NOMO-1 treated with dmso at 0.1 percent for 144 hours (cell line): ENCODE results near the gene SP2.

Experiments
- DNase-seq: peaks from one replicate; lab custom pipeline; 2025; ENCODE audit not compliant: unreplicated experiment; lab: John Stamatoyannopoulos, UW

Gene SP2

DNA sequence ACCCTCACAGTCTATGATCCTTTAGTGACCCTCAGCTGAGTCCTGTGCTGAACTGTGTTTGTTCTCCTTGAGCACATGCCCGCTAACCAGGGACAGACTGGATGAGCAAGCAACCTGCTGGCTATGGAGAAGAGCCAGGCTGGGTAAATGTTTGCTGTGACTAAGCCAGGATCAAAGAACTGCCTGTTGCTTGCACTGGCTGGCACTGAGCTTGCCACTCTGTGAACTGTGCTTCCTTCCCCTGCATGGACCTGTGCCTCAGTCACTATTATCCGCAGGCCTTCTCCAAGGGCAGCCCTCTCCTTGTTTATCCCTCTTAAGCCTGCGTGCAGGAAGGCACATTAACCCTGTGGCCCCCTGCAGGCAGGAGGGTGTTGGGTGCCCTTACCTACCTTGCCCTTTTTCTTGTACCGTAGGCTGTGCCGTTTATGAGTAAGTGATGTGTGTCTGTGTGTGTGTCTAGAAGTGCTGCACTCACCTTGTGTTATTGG is 52.7 kb downstream of the SP2 start:
- no peak for DNase-seq

DNA sequence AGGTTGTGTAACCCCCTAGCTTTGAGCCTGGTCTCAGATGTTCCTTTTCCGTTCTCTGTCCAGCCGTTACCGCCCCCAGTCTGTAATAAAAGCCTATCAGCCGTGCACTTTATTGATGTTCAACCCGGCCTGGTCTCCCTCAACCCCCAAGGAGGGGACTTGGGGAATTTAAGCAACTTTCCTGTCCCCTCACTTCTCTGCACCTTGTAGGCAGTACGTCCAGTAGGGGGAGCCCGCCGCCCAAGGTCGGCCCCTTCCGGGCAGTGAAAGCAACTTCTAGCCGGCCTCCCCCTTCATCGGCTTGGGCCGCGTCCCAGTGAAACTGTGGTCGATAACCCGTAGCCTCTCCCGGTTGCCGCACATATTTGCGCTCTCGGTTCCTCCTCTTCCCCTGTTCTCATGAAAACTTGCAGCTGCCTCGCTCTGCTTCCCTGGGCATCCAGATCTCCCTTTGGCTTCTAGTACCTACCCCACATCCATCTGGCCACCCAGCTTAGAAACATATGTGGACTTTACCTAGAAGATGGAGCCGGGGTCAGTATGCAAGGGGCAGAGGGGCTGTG is 53.2 kb downstream of the SP2 start:
- peak; percentile 69 for DNase-seq

DNA sequence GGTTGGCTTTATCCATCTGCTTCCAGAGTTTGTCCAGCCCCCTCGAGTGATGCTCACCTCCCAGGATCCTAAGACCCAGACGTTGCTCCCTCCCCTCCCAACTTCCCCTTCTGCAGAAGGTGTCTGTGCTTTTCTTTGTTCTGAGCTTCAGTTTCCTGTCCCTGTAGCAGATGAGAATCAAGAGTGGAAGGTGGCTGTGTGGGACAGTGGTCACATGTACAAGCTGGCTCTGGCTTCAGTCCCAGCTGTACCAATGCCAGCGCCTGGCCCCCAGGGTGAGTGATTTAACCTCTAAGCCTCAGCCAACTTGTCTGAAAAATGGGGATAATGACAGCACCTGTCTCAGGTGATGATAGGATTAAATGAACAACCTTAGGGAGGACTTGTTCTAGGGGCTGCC is 53.9 kb downstream of the SP2 start:
- no peak for DNase-seq

DNA sequence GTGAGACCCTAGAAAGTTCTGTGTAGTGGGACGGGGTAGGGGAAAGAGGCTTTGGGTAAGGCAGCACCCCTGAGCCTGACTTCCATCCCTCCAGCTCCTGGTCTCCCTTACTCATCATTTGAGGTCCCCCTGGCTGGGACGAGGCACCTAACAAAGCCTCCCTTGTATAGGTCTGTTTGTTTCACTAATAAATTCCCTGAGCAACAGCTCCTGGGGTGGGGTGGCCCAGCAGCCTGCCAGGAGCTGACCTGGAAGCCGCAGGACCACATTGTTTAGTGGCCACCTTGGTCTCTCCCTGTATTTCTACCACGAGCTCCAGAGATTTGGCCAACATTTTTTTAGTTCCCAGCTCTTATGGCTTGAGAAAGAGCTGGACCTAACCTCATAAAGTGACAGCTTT is 54.4 kb downstream of the SP2 start:
- DNase-seq: no peak

DNA sequence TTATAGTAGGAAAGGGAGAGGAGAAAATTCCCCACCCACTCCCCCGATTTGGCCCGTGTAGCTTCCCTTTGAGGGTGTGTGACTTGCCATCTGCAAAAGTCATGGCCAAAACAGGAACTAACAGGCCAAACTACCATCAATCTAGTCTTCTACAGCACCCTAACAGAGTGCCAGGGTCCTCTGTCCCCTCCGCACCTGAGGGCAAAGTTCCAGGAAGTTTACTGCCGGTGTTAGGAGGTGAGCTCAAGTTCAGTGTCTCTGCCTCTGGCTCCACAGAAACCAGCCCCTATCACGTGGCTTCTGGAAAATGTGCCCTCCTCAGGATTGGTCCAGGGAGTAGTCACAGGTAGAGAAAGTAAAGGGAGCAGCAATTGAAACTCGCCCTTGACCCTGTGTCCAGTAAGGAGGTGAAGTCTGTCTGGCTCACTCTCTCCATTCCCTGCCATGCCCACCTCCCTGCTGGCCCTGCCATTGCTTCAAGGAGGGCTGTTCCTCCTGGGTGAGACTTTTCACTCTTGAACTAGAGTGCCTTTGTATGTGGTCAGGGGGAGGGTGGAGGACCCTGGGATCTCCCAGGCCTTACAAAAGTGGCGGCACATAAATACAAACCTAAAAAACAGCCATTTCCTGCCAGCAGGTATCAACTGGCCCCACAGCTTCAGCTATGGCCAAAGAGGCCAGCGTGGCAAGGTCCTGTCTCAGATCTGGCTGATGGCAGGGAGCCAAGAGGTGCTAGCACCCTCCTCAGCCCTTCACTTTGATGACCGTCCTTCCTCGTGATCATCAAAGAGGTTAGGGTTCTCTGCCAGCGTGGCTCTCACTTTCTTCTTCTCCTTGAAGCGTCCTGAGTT is 56.4 kb downstream of the SP2 start:
- no peak for DNase-seq

DNA sequence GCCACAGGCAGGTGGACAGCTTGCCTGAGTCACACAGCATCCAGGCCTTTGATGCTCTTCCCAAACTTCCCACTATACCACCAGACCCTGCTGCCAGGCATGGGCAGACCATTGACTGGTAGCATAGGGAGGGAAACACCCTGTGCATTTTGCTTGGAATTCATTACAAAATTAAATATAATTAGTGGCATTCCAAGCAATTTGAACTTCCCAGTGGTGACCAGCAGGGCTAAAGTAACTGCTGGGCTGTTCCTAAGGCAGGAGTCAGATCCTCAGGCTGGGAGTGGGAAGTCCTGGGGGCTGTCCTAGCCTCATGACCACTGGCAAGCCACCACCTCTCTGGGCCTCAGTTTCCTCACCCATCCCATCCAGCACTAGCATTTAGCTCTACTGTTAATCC is 57.9 kb downstream of the SP2 start:
- no peak for DNase-seq

DNA sequence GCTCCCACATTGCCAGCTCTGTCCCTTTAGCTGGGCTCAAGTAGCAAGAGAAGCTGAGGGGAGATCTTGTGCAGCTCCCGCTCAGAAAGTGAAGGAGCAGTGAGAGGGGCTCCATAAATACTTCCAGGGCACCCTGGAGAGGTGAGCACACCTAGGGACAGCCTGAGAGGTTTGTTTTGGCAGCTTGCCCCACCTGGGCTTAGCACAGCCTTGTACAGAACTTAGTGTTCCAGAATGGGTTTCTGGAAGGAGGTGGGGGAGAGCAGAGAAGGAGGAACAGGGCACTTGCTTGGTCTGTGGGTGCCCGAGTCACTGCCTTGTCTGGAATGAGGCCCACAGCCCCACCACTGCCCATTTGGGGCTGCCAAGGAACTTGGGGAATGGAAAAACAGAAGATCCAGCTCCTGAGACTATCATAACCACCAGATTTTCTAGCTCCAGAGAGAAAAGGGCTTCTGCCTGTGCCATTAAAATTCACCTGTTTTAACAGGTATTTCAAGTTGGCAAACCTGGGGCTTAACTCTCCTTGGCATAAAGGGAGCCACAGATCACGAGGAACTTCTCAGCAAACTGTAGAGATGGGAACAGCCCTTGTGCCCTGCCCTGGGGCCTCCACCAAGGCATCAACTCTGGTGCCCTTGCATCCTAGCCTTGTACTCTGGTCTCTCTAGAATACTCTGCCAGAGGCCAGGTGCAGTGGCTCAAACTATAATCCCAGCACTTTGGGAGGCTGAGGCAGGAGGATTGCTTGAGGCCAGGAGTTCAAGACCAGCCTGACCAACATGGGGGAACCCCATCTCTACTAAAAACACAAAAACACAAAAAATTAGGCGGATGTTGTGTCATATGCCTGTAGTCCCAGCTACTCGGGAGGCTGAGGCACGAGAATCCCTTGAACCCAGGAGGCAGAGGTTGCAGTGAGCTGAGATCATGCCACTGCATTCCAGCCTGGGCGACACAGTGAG is 59.7 kb downstream of the SP2 start:
- DNase-seq: no peak

DNA sequence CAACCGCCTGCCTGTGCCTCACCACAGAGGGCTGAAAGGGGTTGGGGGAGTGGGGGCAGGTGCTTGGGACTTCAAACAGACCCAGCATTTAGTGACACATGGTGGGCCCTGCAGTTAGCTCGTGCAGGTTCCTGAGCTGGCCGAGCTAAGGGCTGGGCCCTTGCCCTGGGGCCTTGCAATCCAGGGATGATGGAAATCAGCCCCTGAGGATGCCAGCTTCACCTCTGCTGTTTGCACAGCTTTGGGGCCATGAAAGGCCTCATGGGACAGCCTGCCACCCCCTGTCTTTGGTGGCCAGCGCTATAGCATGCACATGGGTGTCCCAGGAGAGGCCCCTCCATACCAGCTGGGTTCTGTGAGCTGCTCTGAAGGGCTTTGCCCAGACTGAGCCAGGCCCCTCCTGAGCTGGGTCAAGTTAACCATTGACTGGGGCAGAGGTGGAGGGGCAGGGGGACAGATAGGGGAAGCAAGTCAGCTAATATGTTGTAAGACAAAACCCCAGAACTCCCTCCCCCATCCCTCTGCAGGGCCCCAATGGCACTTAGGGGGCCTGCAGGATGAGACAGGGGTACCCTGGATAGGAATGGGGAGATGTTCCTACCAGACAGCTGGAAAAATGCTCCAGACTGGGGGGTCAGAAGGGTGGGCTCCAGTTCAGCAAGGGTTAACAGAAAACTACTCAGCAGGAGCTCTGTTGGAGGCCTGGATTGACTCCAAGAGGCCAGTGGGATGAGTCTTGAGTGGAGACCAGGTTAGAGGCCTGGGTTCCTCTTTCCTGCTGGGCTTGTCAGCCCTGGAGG is 61.0 kb downstream of the SP2 start:
- DNase-seq: no peak

DNA sequence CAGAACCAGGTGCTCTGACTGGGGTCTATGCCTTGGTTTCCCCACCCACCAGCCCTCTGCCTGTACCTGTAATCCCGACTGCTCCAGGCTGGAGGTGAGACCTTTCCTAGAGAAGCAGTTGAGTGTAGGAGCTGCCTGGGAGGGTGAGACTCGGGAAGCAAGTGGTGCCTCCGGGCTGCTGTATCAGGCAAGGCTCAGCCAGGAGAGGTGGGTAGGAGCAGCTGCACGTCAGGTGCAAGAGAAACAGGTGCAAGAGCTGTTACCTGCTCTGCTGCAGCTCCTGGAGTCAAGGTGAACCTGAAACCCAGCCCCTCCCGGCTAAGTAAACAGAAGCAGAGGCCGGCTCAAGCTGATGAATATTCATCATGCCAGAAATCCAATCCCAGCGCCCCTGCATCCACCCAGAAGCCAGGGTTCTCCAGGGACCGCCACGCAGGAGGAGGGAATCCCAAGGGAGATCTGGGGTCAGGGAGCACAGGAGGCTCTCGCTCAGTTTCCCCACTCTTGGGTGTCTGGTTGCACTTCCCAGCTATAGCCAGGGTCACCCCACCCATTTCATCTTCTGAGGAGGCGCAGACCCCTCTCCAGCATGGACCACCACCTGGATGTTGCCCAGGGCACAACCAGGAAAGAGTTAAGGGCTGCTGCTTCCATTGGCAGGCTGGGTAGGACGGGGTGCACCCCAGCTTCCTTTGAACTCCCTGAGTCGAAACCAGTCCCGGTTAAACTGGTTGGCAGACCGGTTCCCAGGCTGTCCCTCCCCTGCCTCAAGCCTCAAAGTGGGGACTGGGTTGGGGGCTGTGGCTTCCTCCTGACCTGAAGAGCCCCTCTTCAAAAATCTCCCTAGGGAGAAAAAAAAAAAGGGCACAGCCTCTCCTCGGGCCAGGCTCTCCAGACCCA is 61.8 kb downstream of the SP2 start, which contains the start of gene PRR15L:
Gene PRR15L (minus strand): TSS at position 293 of the 900 bp plus-strand sequence. CDS start 4,649 bp downstream, outside the sequence.
- no peak for DNase-seq

DNA sequence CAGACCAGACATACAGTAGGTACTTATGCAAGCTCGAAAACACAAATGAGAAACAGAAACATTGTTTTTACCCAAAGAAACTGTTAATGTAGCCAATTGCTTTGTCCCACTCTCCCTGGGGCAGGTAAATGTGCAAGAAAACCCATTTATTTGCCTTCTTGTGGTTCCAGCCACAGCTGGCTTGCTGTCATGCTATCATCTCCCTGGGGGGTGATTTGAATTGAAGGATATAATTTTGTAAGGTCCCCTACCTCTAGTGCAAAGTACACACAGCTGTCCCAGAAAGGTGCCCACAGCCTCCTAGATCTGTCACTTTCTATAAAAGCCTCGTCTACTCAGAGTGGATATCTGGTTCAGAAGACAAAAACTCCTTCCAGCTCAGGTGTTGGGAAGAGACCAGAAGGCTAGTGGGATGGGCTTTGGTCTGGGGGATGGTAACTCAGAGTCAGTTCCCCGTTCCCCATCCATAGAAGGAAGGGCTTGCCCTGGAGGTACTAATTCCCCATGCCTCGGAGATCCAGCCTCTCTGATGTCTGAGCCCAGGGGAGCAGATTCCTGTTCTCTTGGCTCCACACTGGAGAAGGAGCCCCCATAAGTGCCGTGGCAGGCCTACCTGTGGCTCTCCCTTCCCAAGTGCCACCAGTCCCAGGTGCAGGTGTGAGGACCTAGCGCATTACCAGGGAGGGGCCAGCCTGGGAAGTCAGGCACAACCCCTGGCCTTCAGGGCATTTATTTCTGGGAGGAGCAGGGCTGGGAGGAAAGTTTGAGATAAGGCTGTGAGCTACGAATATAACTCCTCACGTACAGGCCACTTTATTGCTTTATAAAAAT is 64.0 kb downstream of the SP2 start:
- DNase-seq: no peak

DNA sequence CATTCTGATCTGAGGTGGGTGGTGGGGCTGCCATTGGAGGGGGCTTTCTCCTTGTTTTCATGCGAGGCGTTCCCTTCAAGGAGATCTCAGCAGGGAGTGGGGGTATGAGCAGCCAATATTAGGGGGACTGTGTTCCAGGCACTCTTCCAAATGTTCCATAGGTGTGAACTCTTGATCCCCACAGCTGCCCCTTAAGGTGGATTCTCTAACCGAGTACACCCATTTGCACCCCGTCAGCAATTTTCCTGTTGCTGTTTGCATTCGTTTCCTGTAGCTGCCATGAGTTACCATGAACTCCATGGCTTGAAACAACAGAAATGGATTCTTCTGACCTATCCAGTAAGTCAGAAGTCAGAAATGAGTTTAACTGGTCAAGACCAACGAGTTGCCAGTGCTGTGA is 65.4 kb downstream of the SP2 start:
- no peak for DNase-seq

DNA sequence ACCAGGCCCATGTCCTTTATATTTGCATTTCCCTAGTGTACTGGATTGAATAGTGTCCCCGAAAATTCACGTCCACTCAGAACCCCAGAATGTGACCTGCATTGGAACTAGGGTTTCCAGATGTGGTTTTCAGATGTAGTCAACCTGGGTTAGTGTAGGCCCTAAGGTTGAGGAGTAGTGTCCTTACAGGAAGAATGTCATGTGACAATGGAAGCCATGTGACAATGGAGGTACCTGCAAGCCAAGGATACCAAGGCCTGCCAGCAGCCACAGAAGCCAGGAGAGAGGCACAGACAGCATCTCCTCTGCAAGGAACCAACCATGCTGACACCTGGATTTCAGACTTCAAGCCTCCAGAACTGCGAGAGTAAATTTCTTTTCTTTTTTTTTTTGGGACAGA is 66.9 kb downstream of the SP2 start:
- DNase-seq: no peak

DNA sequence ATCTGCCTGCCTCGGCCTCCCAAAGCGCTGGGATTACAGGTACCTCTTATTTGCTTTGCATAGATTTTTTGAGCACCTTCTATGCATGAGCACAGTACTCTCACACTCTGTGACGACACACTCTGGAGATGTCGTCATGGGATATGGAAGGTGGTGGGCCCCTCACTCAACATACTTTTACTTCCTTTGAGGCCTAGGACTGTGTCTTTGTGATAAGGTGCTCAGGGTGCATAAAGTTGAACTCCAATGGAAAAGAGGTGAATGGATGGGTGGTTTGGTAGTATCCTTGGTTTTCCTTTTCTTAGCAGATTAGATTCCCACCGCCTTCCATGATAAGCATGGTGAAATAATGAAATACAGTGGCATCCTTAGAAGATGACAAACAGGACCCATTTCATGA is 68.8 kb downstream of the SP2 start:
- DNase-seq: no peak

DNA sequence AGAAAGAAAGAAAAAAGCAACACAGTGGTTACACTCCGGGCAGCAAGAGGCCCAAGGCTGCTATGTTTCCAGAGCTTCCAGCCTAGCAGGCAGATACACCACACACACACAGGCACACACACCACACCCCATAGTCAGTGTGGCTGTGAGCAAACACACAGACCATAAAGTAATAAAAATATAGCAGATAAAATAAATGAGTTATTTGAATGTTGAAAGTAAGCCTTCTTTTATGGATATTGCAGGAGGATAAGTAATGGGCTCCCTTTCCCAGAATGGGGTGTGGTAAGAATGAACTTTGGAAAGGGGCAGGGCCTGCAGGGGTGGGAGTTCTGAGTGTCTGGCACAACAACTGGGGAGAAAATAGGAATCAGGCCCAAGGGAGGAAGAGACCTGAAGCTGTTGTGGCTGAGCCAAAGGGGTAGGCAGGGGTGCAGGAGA is 70.1 kb downstream of the SP2 start:
- no peak for DNase-seq

DNA sequence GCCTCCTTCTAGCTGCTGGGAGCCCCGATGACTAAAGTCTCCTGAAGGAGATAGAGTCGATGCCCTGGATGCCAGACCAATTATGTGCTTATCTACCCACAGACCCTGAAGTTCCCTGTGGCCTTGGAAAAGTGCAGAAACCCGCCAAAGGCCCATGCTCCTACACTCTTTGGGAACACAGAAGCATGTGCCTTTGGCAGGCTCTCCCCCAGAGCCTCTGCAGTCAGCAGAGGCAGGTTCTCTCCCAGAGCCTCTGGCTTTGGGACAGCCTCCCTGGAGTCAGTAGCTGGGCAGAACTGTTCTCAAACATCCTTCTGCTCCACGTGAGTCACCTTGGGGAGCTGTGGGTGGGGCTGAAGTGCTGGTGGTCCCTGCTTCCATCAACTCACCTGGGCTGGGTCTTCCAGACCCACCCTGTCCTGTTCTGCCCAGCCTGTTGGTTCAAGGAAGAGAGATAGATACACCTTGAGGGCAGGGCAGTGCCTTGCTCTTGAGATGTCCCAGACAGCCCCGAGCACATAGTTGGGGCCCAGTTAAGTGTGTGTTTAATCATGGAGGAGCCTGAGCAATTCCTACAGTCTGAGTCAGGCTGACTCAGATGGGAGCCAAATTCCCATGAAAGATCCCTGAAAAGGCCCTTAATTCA is 71.7 kb downstream of the SP2 start:
- no peak for DNase-seq

DNA sequence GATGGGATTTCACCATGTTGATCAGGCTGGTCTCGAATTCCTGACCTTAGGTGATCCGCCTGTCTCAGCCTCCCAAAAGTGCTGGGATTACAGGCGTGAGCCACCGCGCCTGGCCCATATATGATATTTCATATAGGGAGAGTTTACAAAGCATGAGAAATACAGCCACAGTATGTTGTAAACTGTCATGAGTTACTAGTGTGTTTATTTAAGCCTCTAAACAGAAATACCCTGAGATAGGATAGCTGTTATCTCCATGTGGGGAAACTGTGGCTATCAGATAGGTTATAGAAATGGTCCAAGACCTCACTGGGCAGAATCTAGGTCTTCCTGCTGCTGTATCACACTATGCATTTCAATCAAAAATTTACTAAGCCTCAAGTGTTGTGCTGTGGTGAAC is 72.8 kb downstream of the SP2 start:
- DNase-seq: no peak

DNA sequence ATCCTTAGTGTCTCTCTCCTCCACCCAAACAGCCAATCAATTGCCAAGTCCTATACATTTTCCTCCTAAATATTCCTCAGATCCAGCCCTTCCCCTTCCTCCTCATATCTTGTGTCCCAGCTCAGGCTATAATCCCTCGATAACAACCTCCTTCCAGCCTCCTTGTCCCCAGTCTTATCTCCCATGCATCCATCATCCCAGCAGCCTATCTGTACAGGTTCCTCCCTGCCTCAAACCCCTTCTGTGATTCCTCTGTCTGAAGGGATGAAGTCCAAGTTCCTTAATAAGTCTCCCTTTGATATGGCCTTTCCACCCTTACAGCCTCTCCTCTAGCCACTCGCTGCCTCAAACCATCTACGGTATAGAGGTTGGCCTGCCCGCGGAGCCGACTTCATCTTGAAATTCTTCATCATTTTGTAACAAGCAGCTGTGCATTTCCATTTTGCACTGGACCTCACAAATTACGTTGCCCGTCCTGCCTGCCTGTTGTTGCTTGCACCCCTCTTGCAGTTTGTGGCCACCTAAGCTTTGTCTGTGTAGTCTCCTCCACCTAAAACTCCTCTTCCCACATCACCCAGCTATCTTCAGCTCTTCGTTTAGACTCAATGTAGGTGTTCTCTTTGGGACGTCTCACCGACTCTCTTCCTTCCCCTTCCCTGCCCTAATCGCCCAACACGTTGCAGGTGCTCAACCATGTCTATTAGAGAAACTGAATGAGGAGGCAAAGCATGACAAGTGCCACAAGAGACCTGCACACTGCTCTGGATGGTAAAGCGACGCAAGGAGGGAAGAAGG is 74.1 kb downstream of the SP2 start:
- DNase-seq: no peak
